Spleen (tissue), 7 donors: ENCODE data around the gene ABLIM2.

Experiments used
- POLR2A ChIP-seq, 3 donors: fragments of 450-650 bp; IDR thresholded peaks; one replicate each; pipeline ENCODE4 v1.5.1; 2017; ENCODE audit warnings: antibody characterized with exemption in 3 of 3, mild to moderate bottlenecking in 1 of 3
- TF ChIP-seq, protein P1 (sequence below), 11 experiments: fragments of 200-600 bp in 7 of 11; fragments of 450-650 bp in 4 of 11; sonication (generic) in 4 of 11; IDR thresholded peaks in 8 of 11; conservative IDR thresholded peaks in 3 of 11; 1 replicate in 7 of 11; 2 replicates in 4 of 11; pipeline versions ENCODE4 v1.4.0 to v1.8.0; 2016 to 2021; ENCODE audit warnings: antibody characterized with exemption in 11 of 11, inconsistent platforms in 4 of 11, mild to moderate bottlenecking in 1 of 11
- donor health status: DM: no; HTN: no; CAD: no; lungs with moderate emphysema.
- donor health status: DM: no; HTN: no; CAD: no.
- donor health status: DM: no; HTN: no; CAD: no.

DNA sequence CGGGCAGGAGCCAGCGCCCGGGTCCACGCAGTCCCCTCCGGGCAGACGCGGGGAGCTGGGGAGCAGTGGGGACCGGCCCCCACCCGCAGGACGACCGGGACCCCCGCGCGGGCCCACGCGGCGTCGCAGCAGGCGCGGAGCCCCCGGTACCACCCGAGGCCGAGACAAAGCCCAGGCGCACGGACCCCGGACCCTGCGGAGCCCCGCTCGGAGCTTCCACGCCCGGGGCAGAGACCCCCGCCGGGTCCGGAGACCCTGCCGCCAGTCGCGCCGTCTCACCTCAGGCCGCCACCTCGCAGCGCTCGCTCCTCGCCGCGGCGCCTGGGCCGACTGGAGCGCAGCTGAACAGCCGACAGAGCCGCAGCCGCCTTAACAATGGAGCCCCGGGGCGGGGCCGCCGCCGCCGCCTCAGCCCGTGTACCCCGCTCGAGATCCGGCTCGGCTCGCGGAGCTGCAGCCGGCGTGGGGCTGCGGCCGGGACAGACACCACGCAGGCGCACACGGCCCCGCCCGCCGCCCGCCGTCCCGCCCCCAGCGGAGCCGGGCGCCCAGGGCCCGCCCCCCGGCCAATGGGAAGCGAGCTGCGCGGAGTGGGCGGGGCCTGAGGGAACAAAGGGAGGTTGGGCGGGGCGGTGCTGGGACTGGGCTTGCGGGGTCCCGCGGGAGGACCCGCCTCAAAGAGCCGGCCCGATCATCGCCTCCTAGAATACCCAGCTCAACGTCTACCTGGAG, 219.1 kb downstream of the ABLIM2 start, which contains the start of gene AFAP1:
- TF ChIP-seq, protein P1, sequence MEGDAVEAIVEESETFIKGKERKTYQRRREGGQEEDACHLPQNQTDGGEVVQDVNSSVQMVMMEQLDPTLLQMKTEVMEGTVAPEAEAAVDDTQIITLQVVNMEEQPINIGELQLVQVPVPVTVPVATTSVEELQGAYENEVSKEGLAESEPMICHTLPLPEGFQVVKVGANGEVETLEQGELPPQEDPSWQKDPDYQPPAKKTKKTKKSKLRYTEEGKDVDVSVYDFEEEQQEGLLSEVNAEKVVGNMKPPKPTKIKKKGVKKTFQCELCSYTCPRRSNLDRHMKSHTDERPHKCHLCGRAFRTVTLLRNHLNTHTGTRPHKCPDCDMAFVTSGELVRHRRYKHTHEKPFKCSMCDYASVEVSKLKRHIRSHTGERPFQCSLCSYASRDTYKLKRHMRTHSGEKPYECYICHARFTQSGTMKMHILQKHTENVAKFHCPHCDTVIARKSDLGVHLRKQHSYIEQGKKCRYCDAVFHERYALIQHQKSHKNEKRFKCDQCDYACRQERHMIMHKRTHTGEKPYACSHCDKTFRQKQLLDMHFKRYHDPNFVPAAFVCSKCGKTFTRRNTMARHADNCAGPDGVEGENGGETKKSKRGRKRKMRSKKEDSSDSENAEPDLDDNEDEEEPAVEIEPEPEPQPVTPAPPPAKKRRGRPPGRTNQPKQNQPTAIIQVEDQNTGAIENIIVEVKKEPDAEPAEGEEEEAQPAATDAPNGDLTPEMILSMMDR (IDR thresholded peaks at IDR 0.05 in 8 of 11, conservative IDR thresholded peaks at IDR 0.05 in 3 of 11) = no peak
- TF ChIP-seq POLR2A (IDR thresholded peaks at IDR 0.05) = peak in 1 of 3 donors; percentile 12
